Activated T-helper 1 cell treated with anti-CD3 and anti-CD28 coated beads, Interleukin-2, amount 50 U/mL, for 16 hours (primary cell): ENCODE data around the gene MARK1.

ENCODE experiments used
- DNase-seq, 2 donors: peaks; one replicate each; pipeline ENCODE4 v3.0.0-alpha.2; 2020; ENCODE audit warnings: low read depth in 1 of 2, low spot score in 1 of 2

The MARK1 gene

GRCh38 chr1:220708936-220709801 lies 181.2 kb downstream of the MARK1 start:
- DNase-seq: no peak

DNA sequence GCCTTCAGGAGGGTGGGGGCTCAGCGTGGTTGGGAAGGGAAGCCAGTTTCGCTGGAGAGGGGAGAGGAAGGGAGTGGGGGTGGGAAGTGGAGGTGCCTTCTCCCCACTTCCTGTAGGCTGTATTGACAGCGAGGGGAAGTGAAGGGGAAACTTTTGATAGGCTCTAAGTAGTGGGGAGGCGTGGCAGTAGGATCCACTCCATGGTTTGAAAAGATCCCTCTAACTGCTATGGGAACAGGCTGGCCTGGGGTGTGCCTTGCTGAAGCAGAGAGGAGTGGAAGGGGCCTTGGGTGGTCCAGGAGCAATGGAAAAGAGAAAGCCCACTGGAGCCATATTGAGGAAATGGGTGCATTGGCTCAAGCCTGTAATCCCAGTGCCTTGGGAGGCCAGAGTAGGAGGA lies 182.4 kb downstream of the MARK1 start:
- DNase-seq: no peak

DNA sequence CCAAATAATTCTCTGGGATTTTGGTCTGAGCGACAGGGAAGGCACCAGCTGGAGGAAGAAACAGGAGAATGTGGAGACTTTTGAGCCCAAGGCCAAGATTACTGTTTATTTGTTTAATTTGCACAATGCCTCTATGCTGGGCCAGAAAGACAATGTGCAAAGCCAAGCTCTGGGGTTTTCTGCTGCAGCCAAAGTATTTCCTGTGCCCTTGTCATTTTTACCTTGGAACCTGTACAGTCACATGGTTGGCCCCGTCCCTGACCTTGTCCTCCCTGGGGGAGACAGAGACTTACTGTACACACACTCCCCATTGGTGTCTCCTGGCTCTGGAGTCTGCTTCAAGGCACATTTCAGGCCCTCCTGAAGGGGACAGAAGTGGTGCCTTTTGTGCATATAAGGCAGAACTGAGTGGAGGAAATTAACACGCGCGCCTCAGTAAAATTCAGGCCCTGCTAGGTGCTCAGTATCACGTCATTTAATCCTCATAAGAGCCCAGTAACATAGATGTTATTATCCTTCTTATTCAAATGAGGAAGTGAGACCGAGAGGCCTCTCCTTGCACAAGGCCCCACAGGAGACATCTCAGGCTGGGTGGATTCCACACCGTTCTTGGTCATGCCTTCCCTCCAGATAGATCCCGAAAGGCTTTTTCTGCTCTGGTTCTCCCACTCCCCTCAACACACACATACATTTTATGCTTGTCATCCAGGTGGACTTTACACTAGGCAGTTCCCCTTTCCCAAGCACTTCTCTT lies 183.3 kb downstream of the MARK1 start:
- DNase-seq: no peak
